Memory B cell (primary cell): Measurements from ENCODE around the gene CCDC24.

Source experiments
- ATAC-seq: fragments of 150-1000 bp; cut with Tn5 transposase; 2 replicates; pipeline ENCODE4 v1.10.0; 2021; ENCODE audit warnings: low read depth, mild to moderate bottlenecking, moderate library complexity
- DNase-seq, 2 donors: peaks; one replicate each; pipeline ENCODE4 v3.0.0; 2022; ENCODE audit warnings: low spot score in 2 of 2
- H3K27ac Mint-ChIP-seq: one replicate; pipeline ENCODE4 v1.8.0; 2022; ENCODE audit warnings: mild to moderate bottlenecking, moderate library complexity, mixed read lengths
- H3K27me3 Mint-ChIP-seq: one replicate; pipeline ENCODE4 v1.8.0; 2022; ENCODE audit warnings: mixed read lengths
- H3K36me3 Mint-ChIP-seq: one replicate; pipeline ENCODE4 v1.8.0; 2022; ENCODE audit warnings: mild to moderate bottlenecking, mixed read lengths
- H3K4me1 Mint-ChIP-seq: one replicate; pipeline ENCODE4 v1.8.0; 2022; ENCODE audit warnings: mixed read lengths
- H3K4me3 Mint-ChIP-seq: one replicate; pipeline ENCODE4 v1.8.0; 2022; ENCODE audit warnings: mild to moderate bottlenecking, moderate library complexity, mixed read lengths
- H3K9me3 Mint-ChIP-seq: one replicate; pipeline ENCODE4 v1.8.0; 2022; ENCODE audit warnings: mixed read lengths

Gene CCDC24

GRCh38 chr1:44036409-44037139 is 45.2 kb downstream of the CCDC24 start:
- Mint-ChIP-seq H3K27ac (no peak overlapping the region), H3K4me3 (no peak overlapping the region)
- peak; percentile 61 for DNase-seq

GRCh38 chr1:44037154-44037553 is 45.8 kb downstream of the CCDC24 start:
- Mint-ChIP-seq H3K27me3 (no peaks in the 10 kb centered on the region), H3K9me3 (no peaks in the 10 kb centered on the region), H3K27ac (no peak overlapping the region), H3K36me3 (no peaks in the 10 kb centered on the region), H3K4me3 (no peak overlapping the region), H3K4me1 (peaks cover 3% of the 10 kb centered on the region)
- ATAC-seq, result no peak
- DNase-seq, result no peak

More at GRCh38 chr1:44036409-44037139, 45.2 kb downstream of the CCDC24 start:
- H3K4me1 Mint-ChIP-seq, result peaks cover 3% of the 10 kb centered on the region
- H3K27me3 Mint-ChIP-seq, result no peaks in the 10 kb centered on the region
- H3K9me3 Mint-ChIP-seq, result no peaks in the 10 kb centered on the region
- H3K36me3 Mint-ChIP-seq, result no peaks in the 10 kb centered on the region
- ATAC-seq, result peak; percentile 83

DNA sequence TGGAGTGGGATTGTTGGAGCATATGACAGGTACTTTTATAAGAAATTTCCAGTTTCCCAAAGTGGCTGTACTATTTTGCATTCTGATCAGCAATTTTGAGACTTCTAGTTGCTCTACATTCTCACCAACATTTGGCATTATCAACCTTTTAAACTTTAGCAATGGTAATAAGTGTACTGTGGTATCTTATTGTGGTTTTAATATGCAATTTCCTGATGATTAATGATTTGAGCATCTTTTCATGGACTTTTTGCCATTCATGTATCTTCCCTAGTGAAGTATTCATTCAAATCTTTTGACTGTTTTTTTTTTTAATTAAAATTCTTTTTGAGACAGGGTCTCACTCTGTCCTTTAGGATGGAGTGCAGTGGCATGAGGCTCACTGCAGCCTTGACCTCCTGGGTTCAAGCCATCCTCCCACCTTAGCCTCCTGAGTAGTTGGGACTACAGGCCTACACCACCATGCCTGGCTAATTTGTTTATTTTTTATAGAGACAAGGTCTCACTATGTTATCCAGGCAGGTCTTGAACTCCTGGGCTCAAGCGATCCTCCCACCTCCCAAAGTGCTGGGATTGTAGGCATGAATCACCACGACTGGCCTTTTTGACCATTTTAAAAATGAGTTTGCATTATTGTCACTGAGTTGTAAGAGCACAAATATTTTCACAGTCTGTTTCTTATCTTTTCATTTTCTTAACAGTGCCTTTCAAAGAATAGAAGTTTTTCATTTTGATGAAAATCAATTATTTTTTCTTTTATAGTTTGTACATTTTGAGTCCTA is 47.7 kb downstream of the CCDC24 start:
- H3K9me3 Mint-ChIP-seq, result no peaks in the 10 kb centered on the region
- H3K4me1 Mint-ChIP-seq, result peaks cover 3% of the 10 kb centered on the region
- ATAC-seq (no peak), DNase-seq (no peak)
- no peaks in the 10 kb centered on the region for H3K36me3 Mint-ChIP-seq
- no peak overlapping the region for H3K27ac Mint-ChIP-seq
- no peak overlapping the region for H3K4me3 Mint-ChIP-seq
- peaks cover 6% of the 10 kb centered on the region for H3K27me3 Mint-ChIP-seq

GRCh38 chr1:44040418-44040817 is 49.0 kb downstream of the CCDC24 start:
- Mint-ChIP-seq H3K27me3 (peaks cover 8% of the 10 kb centered on the region), H3K9me3 (no peaks in the 10 kb centered on the region), H3K36me3 (no peaks in the 10 kb centered on the region), H3K27ac (no peak overlapping the region), H3K4me1 (peaks cover 3% of the 10 kb centered on the region), H3K4me3 (no peak overlapping the region)
- ATAC-seq, result no peak
- DNase-seq, result no peak

GRCh38 chr1:44040846-44041245 is 49.4 kb downstream of the CCDC24 start:
- Mint-ChIP-seq H3K27ac (no peak overlapping the region), H3K36me3 (no peaks in the 10 kb centered on the region), H3K4me1 (peaks cover 3% of the 10 kb centered on the region), H3K9me3 (no peaks in the 10 kb centered on the region), H3K4me3 (no peak overlapping the region), H3K27me3 (peaks cover 8% of the 10 kb centered on the region)
- no peak for DNase-seq
- ATAC-seq, result no peak

- Mint-ChIP-seq H3K9me3 (no peaks in the 10 kb centered on the region), H3K27me3 (peaks cover 12% of the 10 kb centered on the region), H3K4me1 (peaks cover 5% of the 10 kb centered on the region), H3K36me3 (no peaks in the 10 kb centered on the region), H3K27ac (no peak overlapping the region), H3K4me3 (no peak overlapping the region)
- no peak for ATAC-seq
- DNase-seq, result no peak
Measured at GRCh38 chr1:44043176-44044070, 52.0 kb downstream of the CCDC24 start.

GRCh38 chr1:44044071-44044801 is 52.8 kb downstream of the CCDC24 start:
- H3K27me3 Mint-ChIP-seq, result peaks cover 12% of the 10 kb centered on the region
- H3K36me3 Mint-ChIP-seq, result no peaks in the 10 kb centered on the region
- H3K4me3 Mint-ChIP-seq, result no peak overlapping the region
- ATAC-seq (no peak), DNase-seq (no peak)
- H3K27ac Mint-ChIP-seq, result no peak overlapping the region
- peaks cover 5% of the 10 kb centered on the region for H3K4me1 Mint-ChIP-seq
- no peaks in the 10 kb centered on the region for H3K9me3 Mint-ChIP-seq

DNA sequence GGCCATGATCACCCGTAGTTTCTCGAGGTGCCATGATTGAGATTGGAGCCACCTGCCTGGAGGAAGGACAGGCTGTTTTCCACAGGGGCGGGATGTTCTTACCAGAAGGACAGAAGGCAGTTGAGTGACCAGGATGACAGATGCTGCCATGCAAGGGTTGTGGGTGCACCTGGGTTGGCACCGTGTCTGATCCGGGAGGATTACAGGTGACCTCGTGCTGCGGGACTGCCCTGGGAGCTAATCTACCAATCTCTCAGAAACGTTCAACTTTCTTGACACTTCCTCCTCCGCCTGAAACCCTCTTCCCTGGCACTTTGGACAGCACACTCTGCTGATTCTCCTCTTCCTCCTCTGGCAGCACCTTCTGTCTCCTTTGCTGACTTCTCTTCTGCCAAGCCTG is 53.7 kb downstream of the CCDC24 start:
- Mint-ChIP-seq H3K9me3 (no peaks in the 10 kb centered on the region), H3K27ac (no peak overlapping the region), H3K36me3 (no peaks in the 10 kb centered on the region)

More for the DNA sequence above, 53.7 kb downstream of the CCDC24 start:
- H3K4me1 Mint-ChIP-seq, result peaks cover 5% of the 10 kb centered on the region
- no peak for ATAC-seq
- no peak for DNase-seq
- H3K4me3 Mint-ChIP-seq, result no peak overlapping the region
- H3K27me3 Mint-ChIP-seq, result peaks cover 12% of the 10 kb centered on the region
